Measurements from ENCODE around the gene CLGN. TPM values are rescaled to one million over a fixed set of nuclear protein-coding genes. Genes with fewer than 3 reads are reported as not detected.
A peak's percentile ranks its signal among the peaks of the same experiment; 100 is the strongest.

Gene CLGN
- total and polyA plus RNA-seq, 9 donors = 0.12 to 6.4 (median 0.82) TPM

DNA sequence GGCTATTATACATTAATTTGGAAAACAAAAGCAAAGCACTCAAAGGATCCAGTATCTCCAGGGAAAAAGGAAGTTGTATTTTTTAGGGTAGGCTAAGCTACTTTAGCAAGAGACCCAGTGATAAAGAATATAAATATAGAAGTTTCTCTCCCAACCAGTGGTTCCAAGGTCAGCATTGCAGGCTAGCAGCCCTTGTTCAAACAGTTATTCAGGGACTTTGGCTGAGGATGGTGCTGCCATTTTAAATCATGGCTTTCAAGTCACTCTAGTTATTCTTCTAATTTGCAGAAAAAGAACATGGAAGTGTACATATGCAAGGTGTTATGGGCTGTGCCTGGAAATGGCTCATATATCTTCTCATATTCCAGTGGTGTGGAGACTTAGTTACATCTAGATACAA, 44.7 kb downstream of the CLGN start:
- Histone ChIP-seq H3K4me3 (no peak overlapping the region), H3K36me3 (no peaks in the 10 kb centered on the region), H3K27me3 (no peaks in the 10 kb centered on the region), H3K4me1 (ENCODE audit: insufficient read depth) (no peaks in the 10 kb centered on the region), H3K27ac (no peak overlapping the region), H3K9me3 (no peaks in the 10 kb centered on the region)
- intact Hi-C loops (cut with DNase I) = no loop called here
- TF ChIP-seq EP300 (IDR thresholded peaks at IDR 0.05) = no peak
- TF ChIP-seq, protein P1, sequence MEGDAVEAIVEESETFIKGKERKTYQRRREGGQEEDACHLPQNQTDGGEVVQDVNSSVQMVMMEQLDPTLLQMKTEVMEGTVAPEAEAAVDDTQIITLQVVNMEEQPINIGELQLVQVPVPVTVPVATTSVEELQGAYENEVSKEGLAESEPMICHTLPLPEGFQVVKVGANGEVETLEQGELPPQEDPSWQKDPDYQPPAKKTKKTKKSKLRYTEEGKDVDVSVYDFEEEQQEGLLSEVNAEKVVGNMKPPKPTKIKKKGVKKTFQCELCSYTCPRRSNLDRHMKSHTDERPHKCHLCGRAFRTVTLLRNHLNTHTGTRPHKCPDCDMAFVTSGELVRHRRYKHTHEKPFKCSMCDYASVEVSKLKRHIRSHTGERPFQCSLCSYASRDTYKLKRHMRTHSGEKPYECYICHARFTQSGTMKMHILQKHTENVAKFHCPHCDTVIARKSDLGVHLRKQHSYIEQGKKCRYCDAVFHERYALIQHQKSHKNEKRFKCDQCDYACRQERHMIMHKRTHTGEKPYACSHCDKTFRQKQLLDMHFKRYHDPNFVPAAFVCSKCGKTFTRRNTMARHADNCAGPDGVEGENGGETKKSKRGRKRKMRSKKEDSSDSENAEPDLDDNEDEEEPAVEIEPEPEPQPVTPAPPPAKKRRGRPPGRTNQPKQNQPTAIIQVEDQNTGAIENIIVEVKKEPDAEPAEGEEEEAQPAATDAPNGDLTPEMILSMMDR (IDR thresholded peaks at IDR 0.05) = no peak
- TF ChIP-seq POLR2A (IDR thresholded peaks at IDR 0.05) = no peak
- DNase-seq = no peak

DNA sequence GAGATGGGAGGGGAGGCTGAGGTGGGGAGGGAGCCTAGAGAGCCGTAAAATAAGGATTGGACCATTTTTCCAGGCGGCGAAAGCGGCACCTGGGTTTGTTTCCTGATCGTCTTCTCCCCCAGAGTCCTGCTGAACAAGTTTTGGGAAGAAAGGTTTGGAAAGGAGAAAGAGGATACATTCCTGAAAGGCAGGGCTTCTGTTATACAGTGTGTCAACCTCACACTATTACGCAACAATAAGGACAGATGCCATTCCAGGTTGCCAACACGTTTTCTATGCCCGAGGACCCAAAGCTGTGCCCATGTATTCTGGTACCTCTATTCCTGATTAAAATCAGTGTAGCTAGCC, 53.3 kb downstream of the CLGN start:
- WGBS, 3 donors = 2 to 4% (median 2%) methylated on average over 8 of the region's 8 CpGs
- intact Hi-C loops (cut with DNase I) = loop anchor here in 1 of 4 donors (10.0 kb wide), 1 partner anchor 639 kb away; no protein-coding TSS in a partner anchor
- no peaks in the 10 kb centered on the region for H3K27me3 ChIP-seq
- H3K36me3 ChIP-seq = no peaks in the 10 kb centered on the region
- H3K9me3 ChIP-seq = no peaks in the 10 kb centered on the region
- TF ChIP-seq, protein P1 (IDR thresholded peaks at IDR 0.05) = no peak
- TF ChIP-seq EP300 (IDR thresholded peaks at IDR 0.05) (no peak), POLR2A (IDR thresholded peaks at IDR 0.05) (no peak)
- H3K4me1 ChIP-seq (ENCODE audit: insufficient read depth) = peaks cover 1% of the 10 kb centered on the region
- DNase-seq = no peak
- peak overlapping the region; percentile 60 for H3K4me3 ChIP-seq
- H3K27ac ChIP-seq = peak overlapping the region; percentile 74 to 91

DNA sequence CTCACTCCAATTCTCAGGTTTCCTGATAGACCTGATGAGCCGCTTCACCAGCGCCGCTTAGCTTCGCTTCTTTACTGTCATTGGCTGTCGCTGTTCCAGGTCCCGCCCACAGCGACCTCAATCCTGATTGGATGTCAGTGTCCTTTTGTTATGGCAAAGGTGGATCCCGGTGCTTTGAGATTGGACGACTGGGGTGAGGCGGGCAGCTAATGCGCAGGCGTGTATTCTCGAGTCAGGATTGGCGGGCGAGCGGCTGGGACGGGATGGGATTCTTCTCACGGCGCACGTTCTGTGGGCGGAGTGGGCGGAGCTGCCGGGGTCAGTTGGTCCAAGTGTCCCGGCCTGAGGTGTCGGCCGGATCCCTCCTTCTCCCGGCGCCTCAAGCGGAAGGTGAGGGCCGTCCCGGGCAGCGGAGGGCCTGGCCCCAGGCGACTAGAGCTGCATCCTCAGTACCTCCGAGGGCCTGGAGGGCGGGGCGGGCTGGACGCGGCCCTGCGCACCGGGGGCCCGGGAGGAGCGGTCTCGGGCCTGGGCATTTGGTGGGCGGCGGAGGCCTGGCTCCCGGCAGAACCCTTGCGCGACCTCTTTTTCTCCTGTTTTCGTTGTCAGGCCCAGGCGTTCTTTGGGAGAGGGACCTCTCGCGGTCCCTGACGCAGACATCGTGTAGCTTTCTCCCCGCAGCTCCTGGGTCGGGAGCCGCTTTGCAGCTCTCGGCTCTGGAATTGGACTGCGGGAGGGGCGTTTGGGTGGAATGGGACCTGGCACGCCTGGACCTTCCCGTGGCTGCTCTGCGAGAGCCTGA, 53.9 kb downstream of the CLGN start, which contains the start of gene SCOC:
Gene SCOC (plus strand): TSS at position 319 of the 802 bp plus-strand sequence. CDS start 5,525 bp downstream, outside the sequence.
- H3K4me1 ChIP-seq (ENCODE audit: insufficient read depth) = peaks cover 1% of the 10 kb centered on the region
- intact Hi-C loops (cut with DNase I) = loop anchor here in 1 of 4 donors (10.0 kb wide), 1 partner anchor 639 kb away; no protein-coding TSS in a partner anchor
- H3K27me3 ChIP-seq = no peaks in the 10 kb centered on the region
- WGBS, 3 donors = 0 to 1% (median 0%) methylated on average over 44 to 63 of the region's 63 CpGs
- TF ChIP-seq POLR2A (IDR thresholded peaks at IDR 0.05) (peak; percentile 57), EP300 (IDR thresholded peaks at IDR 0.05) (no peak)
- DNase-seq = peak; percentile 98 to 99 (median 99)
- no peaks in the 10 kb centered on the region for H3K36me3 ChIP-seq
- peak within 1 kb of the TSS; percentile 60 for H3K4me3 ChIP-seq
- peak within 1 kb of the TSS; percentile 74 to 91 for H3K27ac ChIP-seq
- H3K9me3 ChIP-seq = no peaks in the 10 kb centered on the region

GRCh38 chr4:140372751-140373327, 54.6 kb downstream of the CLGN start:
- Histone ChIP-seq H3K4me3 (peak overlapping the region; percentile 60), H3K36me3 (no peaks in the 10 kb centered on the region), H3K27me3 (no peaks in the 10 kb centered on the region), H3K9me3 (no peaks in the 10 kb centered on the region), H3K4me1 (ENCODE audit: insufficient read depth) (peaks cover 1% of the 10 kb centered on the region), H3K27ac (peak overlapping the region in 1 of 2 donors; percentile 64)
- no peak for DNase-seq
- 0 to 1% (median 1%) methylated on average over 21 of the region's 21 CpGs for WGBS, 3 donors
- TF ChIP-seq EP300 (IDR thresholded peaks at IDR 0.05) (peak; percentile 26), POLR2A (IDR thresholded peaks at IDR 0.05) (no peak)
- TF ChIP-seq, protein P1 (IDR thresholded peaks at IDR 0.05) = peak in 1 of 3 donors; percentile 17
- intact Hi-C loops (cut with DNase I) = loop anchor here in 1 of 4 donors (10.0 kb wide), 1 partner anchor 638 kb away; no protein-coding TSS in a partner anchor
